Measurements from ENCODE around the gene EDRF1.
A peak's percentile ranks its signal among the peaks of the same experiment; 100 is the strongest.

The EDRF1 gene, protein sequence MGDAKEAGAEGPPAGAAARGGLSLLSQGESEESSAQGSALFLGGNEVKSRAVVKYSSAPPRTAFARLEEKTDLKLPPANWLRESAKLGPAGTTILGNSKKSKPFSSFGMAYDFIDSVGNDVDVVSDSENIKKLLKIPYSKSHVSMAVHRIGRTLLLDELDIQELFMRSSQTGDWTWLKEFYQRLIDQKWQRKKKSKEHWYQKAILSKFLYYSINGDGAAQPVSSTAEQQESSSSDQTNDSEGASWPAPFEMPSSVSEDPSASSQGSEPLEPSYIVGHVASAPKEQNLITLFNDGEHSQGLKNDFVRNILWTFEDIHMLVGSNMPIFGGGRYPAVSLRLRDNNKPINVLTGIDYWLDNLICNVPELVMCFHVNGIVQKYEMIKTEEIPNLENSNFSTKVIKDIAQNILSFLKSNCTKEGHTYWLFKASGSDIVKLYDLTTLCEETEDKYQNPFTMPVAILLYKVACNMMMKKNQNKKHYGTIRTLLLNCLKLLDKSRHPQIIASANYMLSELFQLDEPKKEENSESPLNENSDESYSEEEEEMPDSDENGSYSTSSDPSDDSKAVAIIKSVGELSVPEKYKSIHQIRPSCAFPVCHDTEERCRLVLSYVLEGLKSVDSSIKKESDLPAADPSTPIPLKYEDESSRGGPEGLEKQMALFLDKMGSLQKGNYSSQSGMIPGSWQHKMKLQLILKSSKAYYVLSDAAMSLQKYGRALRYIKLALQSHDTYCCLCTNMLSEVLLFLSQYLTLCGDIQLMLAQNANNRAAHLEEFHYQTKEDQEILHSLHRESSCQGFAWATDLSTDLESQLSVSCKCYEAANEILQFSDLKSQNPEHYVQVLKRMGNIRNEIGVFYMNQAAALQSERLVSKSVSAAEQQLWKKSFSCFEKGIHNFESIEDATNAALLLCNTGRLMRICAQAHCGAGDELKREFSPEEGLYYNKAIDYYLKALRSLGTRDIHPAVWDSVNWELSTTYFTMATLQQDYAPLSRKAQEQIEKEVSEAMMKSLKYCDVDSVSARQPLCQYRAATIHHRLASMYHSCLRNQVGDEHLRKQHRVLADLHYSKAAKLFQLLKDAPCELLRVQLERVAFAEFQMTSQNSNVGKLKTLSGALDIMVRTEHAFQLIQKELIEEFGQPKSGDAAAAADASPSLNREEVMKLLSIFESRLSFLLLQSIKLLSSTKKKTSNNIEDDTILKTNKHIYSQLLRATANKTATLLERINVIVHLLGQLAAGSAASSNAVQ

DNA sequence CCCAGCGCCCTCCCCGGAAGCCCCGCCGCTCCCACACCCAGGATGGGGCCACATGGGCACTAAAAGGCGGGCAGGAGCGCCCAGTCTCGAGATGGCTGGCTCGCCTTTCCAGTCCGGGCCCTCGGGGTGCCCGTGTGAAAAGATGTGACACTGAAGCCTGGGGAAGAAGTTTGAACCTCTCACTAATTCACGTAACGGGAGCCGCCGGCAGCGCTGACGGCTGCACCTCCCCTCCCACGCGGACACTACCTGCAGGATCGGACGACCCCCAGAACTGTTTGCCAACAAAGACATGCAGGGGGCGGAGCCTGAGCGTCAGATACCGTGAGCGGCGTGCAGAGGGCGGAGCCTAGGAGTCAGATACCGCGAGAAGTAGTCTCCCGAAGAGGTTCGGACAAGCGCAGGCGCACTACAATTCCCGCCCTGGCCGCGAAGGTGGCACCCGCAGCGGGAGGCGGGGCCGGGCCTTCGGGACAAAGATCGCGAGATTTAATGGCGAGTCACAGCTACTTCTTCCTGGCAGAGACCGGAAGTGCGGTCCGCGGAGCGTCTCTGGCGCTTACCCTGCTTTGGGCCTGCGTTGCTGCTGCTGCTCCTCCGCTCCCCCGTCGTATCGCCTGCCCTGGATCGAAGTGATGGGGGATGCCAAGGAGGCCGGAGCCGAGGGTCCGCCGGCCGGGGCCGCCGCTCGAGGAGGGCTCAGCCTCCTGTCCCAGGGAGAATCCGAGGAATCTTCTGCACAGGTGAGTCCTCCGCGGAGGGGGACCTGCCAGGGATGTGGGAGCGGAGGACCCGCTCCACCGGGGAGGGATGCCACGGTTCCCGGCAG lies at the start of gene EDRF1:
EDRF1 (plus strand) TSS at position 537 of the 829 bp plus-strand sequence; CDS start at position 636, 99 bp downstream.
- Mint-ChIP-seq H3K4me1 (ENCODE audit: low read depth) (peaks cover 22% of the 10 kb centered on the region), H3K9me3 (peaks cover 3% of the 10 kb centered on the region), H3K27ac (peak within 1 kb of the TSS; percentile 99), H3K27me3 (ENCODE audit: low read depth) (no peaks in the 10 kb centered on the region), H3K4me3 (peak within 1 kb of the TSS; percentile 99), H3K36me3 (ENCODE audit: low read depth) (peaks cover 29% of the 10 kb centered on the region)

DNA sequence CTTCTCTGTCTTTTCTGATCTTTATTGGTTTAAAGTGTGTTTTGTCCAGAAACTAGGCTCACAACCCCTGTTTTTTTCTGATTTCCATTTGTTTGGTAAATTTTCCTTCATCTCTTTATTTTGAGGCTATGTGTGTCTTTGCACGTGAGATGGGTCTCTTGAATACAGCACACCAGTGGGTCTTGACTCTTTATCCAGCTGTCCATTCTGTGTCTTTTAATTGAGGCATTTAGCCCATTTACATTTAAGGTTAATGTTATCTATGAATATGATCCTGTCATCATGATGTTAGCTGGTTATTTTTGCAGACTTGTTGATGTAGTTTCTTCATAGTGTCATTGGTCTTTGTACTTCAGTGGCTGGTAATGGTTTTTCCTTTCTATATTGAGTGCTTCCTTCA lies 46.6 kb upstream of the EDRF1 start:
- no peak overlapping the region for H3K27ac Mint-ChIP-seq

DNA sequence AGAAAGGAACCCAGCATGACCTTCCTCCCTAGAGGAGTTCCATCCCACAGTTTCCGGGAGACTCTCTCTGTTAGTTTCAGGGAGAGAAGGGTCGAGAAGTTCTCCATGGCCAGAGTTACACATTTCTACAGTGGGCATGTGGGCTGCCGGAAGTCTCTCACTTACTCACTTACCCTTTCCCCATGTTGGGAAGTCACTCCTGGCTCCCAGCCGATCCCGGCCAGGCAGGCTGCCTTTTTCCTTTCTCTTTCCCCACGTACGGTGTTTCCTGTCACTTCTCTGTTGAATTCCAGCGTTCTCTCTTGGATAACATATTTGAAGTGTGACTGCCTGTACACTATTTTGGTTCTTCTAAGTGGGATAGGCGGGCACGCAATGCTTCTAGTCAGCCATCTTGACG lies 40.1 kb upstream of the EDRF1 start:
- Mint-ChIP-seq H3K36me3 (ENCODE audit: low read depth) (no peaks in the 10 kb centered on the region), H3K4me1 (ENCODE audit: low read depth) (no peaks in the 10 kb centered on the region), H3K4me3 (no peak overlapping the region), H3K9me3 (peaks cover 27% of the 10 kb centered on the region), H3K27me3 (ENCODE audit: low read depth) (peaks cover 4% of the 10 kb centered on the region), H3K27ac (no peak overlapping the region)

More for the DNA sequence above, 46.6 kb upstream of the EDRF1 start:
- H3K4me3 Mint-ChIP-seq = no peak overlapping the region
- H3K9me3 Mint-ChIP-seq = peaks cover 33% of the 10 kb centered on the region
- H3K27me3 Mint-ChIP-seq (ENCODE audit: low read depth) = peaks cover 7% of the 10 kb centered on the region
- H3K36me3 Mint-ChIP-seq (ENCODE audit: low read depth) = no peaks in the 10 kb centered on the region
- no peaks in the 10 kb centered on the region for H3K4me1 Mint-ChIP-seq (ENCODE audit: low read depth)

DNA sequence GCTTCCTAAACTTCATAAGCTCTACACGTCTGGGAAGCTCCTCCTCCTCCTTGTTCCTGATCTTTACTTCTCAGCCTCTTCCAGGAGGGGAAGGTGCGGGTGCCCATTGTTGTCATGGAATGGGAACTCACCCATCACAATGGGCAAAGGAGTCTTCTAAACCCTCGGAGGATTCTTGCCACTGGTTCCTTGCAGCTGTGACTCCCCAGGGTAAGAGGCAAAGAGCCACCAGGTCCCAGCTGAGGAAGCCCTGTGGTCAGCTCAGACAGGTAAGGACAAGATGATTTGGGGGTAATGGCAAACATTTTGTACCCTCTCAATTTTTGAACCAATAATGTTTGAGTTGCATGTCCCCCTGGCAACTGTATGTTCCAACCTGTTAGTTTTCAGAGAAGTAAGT lies 36.4 kb upstream of the EDRF1 start, which contains the start of gene TEX36:
TEX36 (minus strand) TSS at position 101 of the 400 bp plus-strand sequence. CDS start 174 bp downstream, outside the sequence.
- no peaks in the 10 kb centered on the region for H3K4me1 Mint-ChIP-seq (ENCODE audit: low read depth)
- H3K27me3 Mint-ChIP-seq (ENCODE audit: low read depth) = no peaks in the 10 kb centered on the region
- H3K9me3 Mint-ChIP-seq = peaks cover 8% of the 10 kb centered on the region
- H3K36me3 Mint-ChIP-seq (ENCODE audit: low read depth) = no peaks in the 10 kb centered on the region
- no peak within 1 kb of the TSS for H3K4me3 Mint-ChIP-seq
- no peak within 1 kb of the TSS for H3K27ac Mint-ChIP-seq

DNA sequence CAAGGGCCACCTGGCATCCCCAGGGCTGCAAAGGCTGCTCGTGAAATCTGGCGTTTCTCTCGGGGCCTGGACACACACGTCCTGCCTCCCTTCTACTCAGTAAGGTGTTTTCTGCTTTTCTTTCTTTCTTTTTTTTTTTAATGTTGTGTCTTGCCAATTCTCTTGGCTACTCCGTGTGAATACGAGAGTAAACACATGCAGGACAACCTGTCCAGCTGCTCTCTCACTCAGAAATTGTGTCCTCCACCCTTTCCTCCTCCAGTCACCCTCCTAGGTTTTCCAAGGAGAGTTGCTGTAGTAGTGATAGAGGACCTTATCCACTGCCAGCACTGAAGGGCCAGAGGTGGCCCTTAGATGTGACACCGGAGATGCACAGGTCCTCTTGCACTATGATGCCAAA lies 35.7 kb upstream of the EDRF1 start:
- no peak overlapping the region for H3K4me3 Mint-ChIP-seq
- no peaks in the 10 kb centered on the region for H3K27me3 Mint-ChIP-seq (ENCODE audit: low read depth)
- no peaks in the 10 kb centered on the region for H3K4me1 Mint-ChIP-seq (ENCODE audit: low read depth)
- no peak overlapping the region for H3K27ac Mint-ChIP-seq
- peaks cover 4% of the 10 kb centered on the region for H3K9me3 Mint-ChIP-seq
- H3K36me3 Mint-ChIP-seq (ENCODE audit: low read depth) = no peaks in the 10 kb centered on the region

DNA sequence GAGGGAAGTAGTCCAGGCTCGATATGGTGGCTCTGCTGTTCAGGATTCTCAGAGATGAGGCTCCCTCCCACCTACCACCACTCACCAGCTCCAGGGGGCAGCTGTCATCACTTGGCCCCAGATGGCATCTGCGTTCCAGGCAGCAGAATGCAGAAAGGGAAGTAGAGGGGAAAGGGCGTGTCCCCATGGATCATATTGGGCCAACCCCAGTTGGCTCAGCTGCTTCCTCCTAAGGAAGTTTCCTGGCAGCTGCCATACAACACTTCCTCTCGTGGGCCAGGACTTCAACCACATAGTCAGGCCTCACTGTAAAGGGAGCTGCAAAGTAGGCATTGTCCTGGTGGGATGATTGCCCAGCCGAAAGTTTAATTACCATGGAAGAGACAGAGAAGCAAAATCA lies 34.9 kb upstream of the EDRF1 start:
- Mint-ChIP-seq H3K27ac (no peak overlapping the region), H3K4me3 (no peak overlapping the region), H3K36me3 (ENCODE audit: low read depth) (no peaks in the 10 kb centered on the region), H3K4me1 (ENCODE audit: low read depth) (no peaks in the 10 kb centered on the region), H3K9me3 (peaks cover 4% of the 10 kb centered on the region), H3K27me3 (ENCODE audit: low read depth) (no peaks in the 10 kb centered on the region)

DNA sequence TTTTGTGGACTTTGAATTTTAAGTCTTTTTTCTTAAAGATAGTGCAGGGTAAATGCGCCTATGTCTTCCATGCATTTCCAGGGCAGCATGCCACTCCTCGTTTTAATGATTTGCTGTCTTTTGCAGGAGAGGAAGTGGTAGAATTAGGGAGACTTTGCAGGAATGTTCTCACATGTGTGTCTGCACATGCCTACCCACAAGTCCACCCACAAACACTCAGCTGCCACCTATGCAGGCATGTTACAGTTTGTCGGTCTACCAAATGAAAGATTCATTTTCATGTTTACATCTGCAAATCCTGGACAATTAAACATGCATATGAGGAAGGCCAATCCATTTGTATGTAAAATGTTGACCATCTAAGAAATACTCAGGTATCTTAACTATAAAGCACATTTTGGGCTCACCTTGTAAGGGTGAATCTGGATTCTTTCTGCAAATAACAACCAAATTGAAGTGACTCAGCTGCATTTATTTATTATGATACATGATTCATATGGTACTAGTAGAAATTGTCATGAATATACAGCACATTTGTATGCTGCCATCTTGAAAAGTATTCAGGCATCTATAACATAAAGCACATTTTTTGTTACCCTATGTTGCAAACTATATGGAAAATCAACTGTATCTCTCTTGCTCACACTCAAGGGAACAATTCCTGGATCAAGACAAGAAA lies 31.9 kb upstream of the EDRF1 start:
- Mint-ChIP-seq H3K27me3 (ENCODE audit: low read depth) (peaks cover 5% of the 10 kb centered on the region), H3K4me1 (ENCODE audit: low read depth) (no peaks in the 10 kb centered on the region), H3K9me3 (no peaks in the 10 kb centered on the region), H3K4me3 (no peak overlapping the region), H3K36me3 (ENCODE audit: low read depth) (no peaks in the 10 kb centered on the region), H3K27ac (no peak overlapping the region)

DNA sequence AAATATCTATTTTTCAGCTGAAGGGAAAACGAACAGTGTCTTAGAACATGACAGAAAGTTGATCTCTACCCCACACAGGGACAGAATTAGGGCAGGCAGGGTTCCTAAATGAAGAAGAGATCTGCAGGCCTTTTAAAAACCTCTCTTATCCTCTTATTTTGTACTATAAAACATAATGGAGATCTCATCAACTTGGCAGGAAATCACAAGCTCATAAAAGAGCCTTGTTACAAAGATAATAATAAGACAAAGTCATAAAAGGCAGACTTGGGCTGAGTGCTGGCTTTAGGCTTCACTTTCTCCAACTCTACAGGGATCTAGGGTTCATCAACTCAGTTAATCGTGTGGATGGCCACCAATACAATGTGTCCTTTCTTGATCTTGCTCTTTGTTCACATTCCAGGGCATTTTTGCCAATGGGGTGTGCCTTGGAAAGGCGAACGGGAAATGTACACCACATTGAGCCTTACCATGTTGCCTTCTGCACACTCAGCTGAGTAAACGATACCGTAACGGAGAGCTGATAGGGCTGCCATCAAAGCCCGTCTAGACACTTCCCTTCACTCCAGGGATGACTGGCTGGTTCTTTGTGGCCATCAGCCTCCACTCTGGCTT lies 29.4 kb upstream of the EDRF1 start:
- no peaks in the 10 kb centered on the region for H3K36me3 Mint-ChIP-seq (ENCODE audit: low read depth)
- peaks cover 5% of the 10 kb centered on the region for H3K27me3 Mint-ChIP-seq (ENCODE audit: low read depth)
- no peak overlapping the region for H3K4me3 Mint-ChIP-seq
- H3K27ac Mint-ChIP-seq = no peak overlapping the region
- no peaks in the 10 kb centered on the region for H3K4me1 Mint-ChIP-seq (ENCODE audit: low read depth)
- no peaks in the 10 kb centered on the region for H3K9me3 Mint-ChIP-seq

DNA sequence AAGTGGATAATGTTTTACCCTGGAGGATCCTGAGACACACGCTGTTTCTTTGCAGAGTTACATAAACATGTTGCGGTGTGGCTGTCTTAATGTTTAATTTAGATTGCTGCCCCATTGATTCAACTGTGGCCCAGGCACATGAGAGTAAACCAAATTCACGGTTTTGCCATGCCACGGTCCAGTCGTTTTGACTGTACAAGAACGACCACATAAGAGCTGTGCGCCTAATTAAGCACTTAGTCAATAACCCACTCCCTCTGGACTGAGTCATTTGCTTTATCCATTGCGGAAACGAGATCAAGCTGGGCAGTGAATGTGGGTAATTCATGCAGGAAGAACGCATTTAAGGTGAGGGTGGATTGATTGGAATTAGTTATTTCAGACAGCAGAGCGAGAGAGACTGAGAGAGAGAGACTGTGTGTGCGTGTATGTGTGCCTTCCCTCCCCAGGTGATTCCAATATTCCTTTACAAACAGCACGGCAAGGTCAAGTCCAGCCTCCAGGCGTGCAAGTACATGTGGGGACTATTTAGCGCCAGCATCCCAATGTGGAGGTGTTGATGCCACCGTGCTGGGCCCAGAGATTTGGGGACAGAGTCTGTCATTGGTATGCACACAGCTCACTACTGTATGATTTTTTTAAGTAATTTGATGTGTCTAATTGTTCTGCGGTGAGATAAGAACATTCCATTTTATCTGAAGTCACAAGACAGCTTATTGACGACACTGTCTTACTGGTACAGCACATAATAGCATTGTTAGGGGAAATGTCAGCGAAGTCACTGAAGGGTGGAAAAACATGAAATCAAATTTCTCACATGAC lies 28.1 kb upstream of the EDRF1 start:
- Mint-ChIP-seq H3K27ac (no peak overlapping the region), H3K27me3 (ENCODE audit: low read depth) (peaks cover 9% of the 10 kb centered on the region), H3K4me3 (no peak overlapping the region), H3K4me1 (ENCODE audit: low read depth) (no peaks in the 10 kb centered on the region), H3K9me3 (no peaks in the 10 kb centered on the region), H3K36me3 (ENCODE audit: low read depth) (no peaks in the 10 kb centered on the region)

DNA sequence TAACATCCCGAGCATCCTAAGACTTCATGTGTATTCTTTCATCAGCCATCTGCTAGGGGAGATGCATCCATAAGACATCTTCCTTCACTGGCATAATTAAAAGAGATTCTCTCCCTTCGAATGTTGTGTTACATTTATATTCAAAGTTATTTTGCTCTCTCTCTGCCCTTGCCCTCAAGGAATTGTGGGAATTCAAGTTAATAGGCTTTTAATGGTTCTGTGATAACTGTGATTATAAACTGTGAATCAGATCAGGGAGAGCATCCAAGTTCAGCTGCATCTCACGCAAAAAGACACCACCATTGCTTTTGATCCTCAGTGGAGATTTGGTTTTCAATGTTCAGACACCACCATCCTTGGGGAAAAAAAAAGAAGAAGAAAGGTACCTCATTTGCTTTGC lies 27.3 kb upstream of the EDRF1 start:
- Mint-ChIP-seq H3K36me3 (ENCODE audit: low read depth) (no peaks in the 10 kb centered on the region), H3K4me3 (no peak overlapping the region), H3K27me3 (ENCODE audit: low read depth) (peaks cover 9% of the 10 kb centered on the region), H3K9me3 (no peaks in the 10 kb centered on the region), H3K27ac (no peak overlapping the region), H3K4me1 (ENCODE audit: low read depth) (no peaks in the 10 kb centered on the region)

DNA sequence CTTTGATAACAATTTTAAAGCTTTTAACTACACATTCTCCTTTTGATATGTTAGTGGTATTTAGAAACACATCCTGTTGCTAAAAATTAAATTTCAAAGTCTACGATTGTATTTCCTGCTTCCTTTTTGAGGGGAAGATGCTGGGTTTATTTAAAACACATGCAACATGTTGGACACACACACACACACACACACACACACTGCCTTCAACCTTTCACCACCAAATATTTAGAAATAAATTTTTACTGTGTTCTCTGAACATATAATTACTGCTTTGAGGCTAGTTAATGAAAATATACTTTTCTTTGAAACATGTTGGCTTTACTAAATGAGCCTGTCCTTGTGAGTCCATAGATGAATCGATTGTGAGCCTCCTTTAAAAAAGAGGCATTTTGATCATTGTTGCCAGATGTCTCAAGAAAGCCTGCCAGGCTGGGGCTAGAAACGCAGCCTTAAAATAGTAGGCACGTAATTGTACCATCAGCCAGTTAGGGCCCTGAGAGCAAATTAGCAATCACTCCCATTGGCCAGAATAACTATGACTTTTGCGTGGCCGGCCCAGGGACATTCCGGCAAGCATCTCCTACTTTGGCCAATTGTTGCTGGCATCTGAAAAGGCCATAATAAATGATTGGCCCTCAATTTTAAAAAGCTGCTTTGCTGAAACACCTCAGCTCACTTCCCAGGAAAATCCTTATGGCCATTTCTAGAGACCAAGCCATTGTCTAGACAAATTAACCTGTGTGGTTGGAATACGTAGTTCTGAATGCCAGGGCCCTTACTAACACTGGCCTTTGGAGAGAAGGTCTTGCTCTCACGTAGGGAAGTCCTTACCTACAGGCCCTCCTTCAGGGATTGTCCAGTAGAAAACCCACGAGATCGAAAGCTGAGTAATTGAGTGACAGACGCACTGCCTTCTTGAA lies 26.6 kb upstream of the EDRF1 start:
- no peak overlapping the region for H3K27ac Mint-ChIP-seq
- peaks cover 2% of the 10 kb centered on the region for H3K4me1 Mint-ChIP-seq (ENCODE audit: low read depth)
- no peaks in the 10 kb centered on the region for H3K9me3 Mint-ChIP-seq
- peaks cover 9% of the 10 kb centered on the region for H3K27me3 Mint-ChIP-seq (ENCODE audit: low read depth)
- H3K4me3 Mint-ChIP-seq = no peak overlapping the region
- no peaks in the 10 kb centered on the region for H3K36me3 Mint-ChIP-seq (ENCODE audit: low read depth)

DNA sequence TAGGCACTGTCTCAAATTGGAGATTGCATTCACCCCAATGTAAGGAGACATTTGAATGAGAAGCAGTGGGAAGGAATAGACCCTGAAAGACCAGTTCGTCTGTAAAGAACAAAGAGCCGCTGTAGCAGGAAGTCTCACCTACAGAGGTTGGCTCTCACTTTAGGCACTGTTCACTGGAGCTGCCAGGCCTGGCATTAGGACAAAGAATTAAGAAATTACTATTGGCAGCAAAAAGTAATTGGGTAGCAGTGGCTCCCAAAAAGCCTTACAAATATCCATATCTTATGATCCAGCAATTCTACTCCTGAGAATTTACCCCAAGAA lies 26.0 kb upstream of the EDRF1 start:
- Mint-ChIP-seq H3K4me3 (no peak overlapping the region), H3K27me3 (ENCODE audit: low read depth) (peaks cover 9% of the 10 kb centered on the region)

More for the DNA sequence above, 26.0 kb upstream of the EDRF1 start:
- Mint-ChIP-seq H3K9me3 (no peaks in the 10 kb centered on the region), H3K36me3 (ENCODE audit: low read depth) (no peaks in the 10 kb centered on the region), H3K27ac (no peak overlapping the region), H3K4me1 (ENCODE audit: low read depth) (peaks cover 2% of the 10 kb centered on the region)
